22Rv1 (cell line): Measurements from ENCODE around the gene KCNJ6.

Experiments
- CTCF ChIP-seq: fragments of 450-650 bp; IDR thresholded peaks from 2 replicates; pipeline ENCODE4 v1.5.1; 2017; ENCODE audit warnings: mild to moderate bottlenecking
- ZFX ChIP-seq: fragments of 450-650 bp; IDR thresholded peaks from 2 replicates; pipeline ENCODE4 v1.6.1; 2017; ENCODE audit warnings: antibody characterized with exemption, borderline replicate concordance

- TF ChIP-seq CTCF, result no peak
- no peak for TF ChIP-seq ZFX
Observed at GRCh38 chr21:37903396-37903795, 12.9 kb downstream of the KCNJ6 start.
